HCT116 (cell line): Measurements from ENCODE around the gene FAM78B. TPM values are rescaled to one million over a fixed set of nuclear protein-coding genes. Genes with fewer than 3 reads are reported as not detected.

Experiments
- ATAC-seq: fragments of 200-7000 bp; cut with Tn5 transposase; 2 replicates; pipeline ENCODE4 v1.9.1; 2020; ENCODE audit warnings: mild to moderate bottlenecking, moderate library complexity
- BruUV-seq: library from RNA; stranded (reverse); fragments of 400-500 nt; replicated peaks from 2 replicates; lab custom pipeline; 2021; lab: Mats Ljungman, UMichigan
- CTCF ChIA-PET: fragments of 300-600 bp; sonication (Branson Sonifier 250); formaldehyde crosslinking; loops from one replicate; lab custom pipeline; 2021; ENCODE audit warnings: antibody characterized with exemption; lab: Charles Lee
- POLR2A ChIA-PET: fragments of 300-600, 350-600 bp; sonication (Branson Sonifier 250); formaldehyde crosslinking; loops from one replicate; lab custom pipeline; 2021; ENCODE audit warnings: antibody characterized with exemption; lab: Charles Lee
- RAD21 ChIA-PET, 2 experiments: fragments of 300-600 bp; sonication (Branson Sonifier 250); formaldehyde crosslinking; loops; one replicate each; lab custom pipeline; 2023; ENCODE audit warnings: low total read pairs in 2 of 2; ENCODE audit not compliant: uncharacterized antibody in 2 of 2, unreplicated experiment in 2 of 2, low non-redundant PET in 1 of 2; lab: Charles Lee
- DNase-seq: peaks from one replicate; pipeline ENCODE4 v3.0.0-alpha.2; 2010; ENCODE audit warnings: low read depth, low spot score
- H2AFZ ChIP-seq: fragments of 200-600 bp; shearing (Covaris generic), sonication (generic); 2 replicates; pipeline ENCODE4 v1.6.1; 2017; ENCODE audit warnings: low read depth, mixed run types, mixed read lengths, antibody characterized with exemption, low read length; ENCODE audit not compliant: poor library complexity, severe bottlenecking
- H3K27ac ChIP-seq: 2 replicates; pipeline ENCODE4 v1.5.1; 2012; ENCODE audit warnings: low read depth, low read length
- H3K27me3 ChIP-seq: fragments of 200-600 bp; sonication (generic); 2 replicates; pipeline ENCODE4 v1.6.1; 2016; ENCODE audit warnings: mixed run types, low read length, mixed read lengths; ENCODE audit not compliant: insufficient read depth
- H3K36me3 ChIP-seq, 2 experiments: fragments of 200-500 bp in 1 of 2; fragments of 200-600 bp in 1 of 2; sonication (Bioruptor generic) in 1 of 2; sonication (generic) in 1 of 2; 2 replicates each; pipeline versions ENCODE4 v1.5.1 to v1.6.1; 2014 to 2016; ENCODE audit warnings: low read length in 2 of 2, inconsistent platforms in 1 of 2, mixed read lengths in 1 of 2, mixed run types in 1 of 2; ENCODE audit not compliant: insufficient read depth in 2 of 2, control insufficient read depth in 1 of 2
- H3K4me1 ChIP-seq, 2 experiments: fragments of 200-600 bp in 1 of 2; sonication (generic) in 1 of 2; 2 replicates each; pipeline versions ENCODE4 v1.5.1 to v1.6.1; 2012 to 2017; ENCODE audit warnings: low read length in 2 of 2, inconsistent platforms in 1 of 2, mild to moderate bottlenecking in 1 of 2, mixed read lengths in 1 of 2, mixed run types in 1 of 2, moderate library complexity in 1 of 2; ENCODE audit not compliant: insufficient read depth in 2 of 2, control insufficient read depth in 1 of 2
- H3K4me2 ChIP-seq: fragments of 200-600 bp; sonication (generic); 2 replicates; pipeline ENCODE4 v1.6.1; 2017; ENCODE audit warnings: mixed run types, low read length, mixed read lengths
- H3K4me3 ChIP-seq, 2 experiments: fragments of 200-600 bp in 1 of 2; sonication (generic) in 1 of 2; replicated peaks in 1 of 2; 2 replicates each; pipeline ENCODE4 v1.5.1; 2011 to 2016; ENCODE audit warnings: low read length in 2 of 2, control low read depth in 1 of 2, low read depth in 1 of 2, mild to moderate bottlenecking in 1 of 2, mixed read lengths in 1 of 2, mixed run types in 1 of 2
- H3K79me2 ChIP-seq: fragments of 200-600 bp; sonication (generic); 2 replicates; pipeline ENCODE4 v1.6.1; 2017; ENCODE audit warnings: mild to moderate bottlenecking, mixed run types, low read length, moderate library complexity, mixed read lengths; ENCODE audit not compliant: insufficient read depth
- H3K9ac ChIP-seq: fragments of 200-600 bp; sonication (generic); 2 replicates; pipeline ENCODE4 v1.6.1; 2016; ENCODE audit warnings: low read length, mixed read lengths
- H3K9me2 ChIP-seq: fragments of 200-600 bp; sonication (generic), shearing (Covaris generic); 2 replicates; pipeline ENCODE4 v1.6.1; 2017; ENCODE audit warnings: mixed run types, mild to moderate bottlenecking, moderate library complexity; ENCODE audit not compliant: insufficient read depth
- H3K9me3 ChIP-seq, 2 experiments: fragments of 200-500 bp in 1 of 2; fragments of 200-600 bp in 1 of 2; sonication (Bioruptor generic) in 1 of 2; sonication (generic) in 1 of 2; 2 replicates each; pipeline ENCODE4 v1.6.1; 2014 to 2017; ENCODE audit warnings: low read length in 2 of 2, mixed read lengths in 2 of 2, inconsistent platforms in 1 of 2, low read depth in 1 of 2, mild to moderate bottlenecking in 1 of 2, mixed run types in 1 of 2, moderate library complexity in 1 of 2; ENCODE audit not compliant: control insufficient read depth in 1 of 2, insufficient read depth in 1 of 2
- H4K20me1 ChIP-seq: fragments of 200-600 bp; sonication (generic), shearing (Covaris generic); 2 replicates; pipeline ENCODE4 v1.6.1; 2017; ENCODE audit warnings: mixed run types, mild to moderate bottlenecking, moderate library complexity; ENCODE audit not compliant: insufficient read depth
- CEBPB ChIP-seq: IDR thresholded peaks from 2 replicates; pipeline ENCODE4 v1.6.1; 2012; ENCODE audit warnings: low read depth
- ELF1 ChIP-seq: IDR thresholded peaks from 2 replicates; pipeline ENCODE4 v1.6.1; 2012; ENCODE audit warnings: low read depth, borderline replicate concordance
- EZH2 ChIP-seq: fragments of 200-600 bp; sonication (generic); IDR thresholded peaks from 2 replicates; pipeline ENCODE4 v1.6.1; 2017; ENCODE audit warnings: antibody characterized with exemption, mixed run types
- MAX ChIP-seq: IDR thresholded peaks from 2 replicates; pipeline ENCODE4 v1.6.1; 2012
- POLR2A ChIP-seq: IDR thresholded peaks from 2 replicates; pipeline ENCODE4 v1.7.0; 2011; ENCODE audit warnings: borderline replicate concordance; ENCODE audit not compliant: insufficient read depth, insufficient read length; ENCODE audit errors: extremely low read depth
- POLR2AphosphoS5 ChIP-seq: IDR thresholded peaks from 2 replicates; pipeline ENCODE4 v1.6.1; 2011; ENCODE audit warnings: mild to moderate bottlenecking, low read depth, low read length, moderate library complexity
- ZBTB33 ChIP-seq: IDR thresholded peaks from 2 replicates; pipeline ENCODE4 v1.6.1; 2011; ENCODE audit warnings: mild to moderate bottlenecking, low read length, moderate library complexity; ENCODE audit not compliant: insufficient replicate concordance; ENCODE audit errors: extremely low read depth
- intact Hi-C: fragments of 100-400 bp; cut with micrococcal nuclease; formaldehyde crosslinking; loops from 2 replicates; pipeline ENCODE4 v1.10.0; 2022
- total RNA-seq: library from RNA; stranded (reverse); gene quantifications from one replicate; pipeline ENCODE4 v1.2.1, GENCODE V29; 2021; ENCODE audit not compliant: unreplicated experiment
- TF ChIP-seq, protein P1 (sequence below), 3 experiments: fragments of 200-600 bp in 1 of 3; sonication (generic) in 1 of 3; IDR thresholded peaks in 2 of 3; conservative IDR thresholded peaks in 1 of 3; 2 replicates each; pipeline ENCODE4 v1.5.1; 2012 to 2017; ENCODE audit warnings: low read depth in 2 of 3, low read length in 2 of 3, antibody characterized with exemption in 1 of 3, borderline replicate concordance in 1 of 3, control low read depth in 1 of 3, mild to moderate bottlenecking in 1 of 3, mixed read lengths in 1 of 3, mixed run types in 1 of 3, moderate library complexity in 1 of 3; ENCODE audit not compliant: insufficient read depth in 1 of 3
- TF ChIP-seq, protein P2 (sequence below): IDR thresholded peaks from 2 replicates; pipeline ENCODE4 v1.6.1; 2012; ENCODE audit warnings: low read depth

The FAM78B gene
- total RNA-seq, 1 experiment from 2014 or later, result 1.4 TPM

DNA sequence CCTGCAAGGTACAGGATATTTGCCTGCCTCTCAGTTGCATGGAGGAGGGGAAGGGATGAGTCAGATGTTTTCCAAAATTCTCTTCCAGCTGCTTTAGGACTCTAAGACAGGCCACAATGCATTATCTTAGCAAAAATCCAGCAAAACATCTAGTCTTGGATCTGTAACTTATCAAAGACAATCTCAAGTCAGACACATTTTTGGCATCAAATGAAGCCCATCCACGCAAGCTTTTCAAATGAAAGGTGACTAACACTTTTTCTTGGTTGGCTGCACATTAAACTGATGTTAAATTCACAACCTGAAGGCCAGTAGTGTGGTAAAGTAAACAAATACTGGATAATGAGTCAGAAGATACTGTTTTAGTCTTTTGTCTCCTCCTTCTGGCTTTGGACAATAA lies 21.3 kb downstream of the FAM78B start (continued):
- TF ChIP-seq MAX, result no peak
- no peak for TF ChIP-seq ZBTB33
- no peak for TF ChIP-seq EZH2
- TF ChIP-seq ELF1, result no peak
- TF ChIP-seq POLR2AphosphoS5, result no peak

DNA sequence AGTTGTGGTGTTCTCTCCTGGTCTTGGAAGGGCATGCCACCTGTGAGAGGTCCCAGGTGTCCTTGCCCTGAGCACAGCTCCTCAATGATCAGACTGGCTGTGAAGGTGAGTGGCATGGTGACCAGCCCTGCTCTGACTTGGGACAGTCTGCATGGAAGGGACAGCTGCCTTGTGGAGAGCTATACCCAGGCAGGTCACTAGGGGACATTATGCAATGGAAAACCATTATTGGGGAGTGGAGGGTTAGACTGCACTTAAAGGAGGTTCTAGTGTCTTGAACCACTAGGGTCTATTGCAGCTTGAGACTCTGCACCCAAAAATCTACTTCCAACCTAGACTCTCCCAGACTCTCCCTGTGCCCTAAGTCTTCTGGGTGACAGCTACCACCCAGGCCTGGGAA lies 24.8 kb downstream of the FAM78B start:
- no peak overlapping the region for H3K4me3 ChIP-seq
- POLR2A ChIA-PET, result no interaction called here
- TF ChIP-seq, protein P1, sequence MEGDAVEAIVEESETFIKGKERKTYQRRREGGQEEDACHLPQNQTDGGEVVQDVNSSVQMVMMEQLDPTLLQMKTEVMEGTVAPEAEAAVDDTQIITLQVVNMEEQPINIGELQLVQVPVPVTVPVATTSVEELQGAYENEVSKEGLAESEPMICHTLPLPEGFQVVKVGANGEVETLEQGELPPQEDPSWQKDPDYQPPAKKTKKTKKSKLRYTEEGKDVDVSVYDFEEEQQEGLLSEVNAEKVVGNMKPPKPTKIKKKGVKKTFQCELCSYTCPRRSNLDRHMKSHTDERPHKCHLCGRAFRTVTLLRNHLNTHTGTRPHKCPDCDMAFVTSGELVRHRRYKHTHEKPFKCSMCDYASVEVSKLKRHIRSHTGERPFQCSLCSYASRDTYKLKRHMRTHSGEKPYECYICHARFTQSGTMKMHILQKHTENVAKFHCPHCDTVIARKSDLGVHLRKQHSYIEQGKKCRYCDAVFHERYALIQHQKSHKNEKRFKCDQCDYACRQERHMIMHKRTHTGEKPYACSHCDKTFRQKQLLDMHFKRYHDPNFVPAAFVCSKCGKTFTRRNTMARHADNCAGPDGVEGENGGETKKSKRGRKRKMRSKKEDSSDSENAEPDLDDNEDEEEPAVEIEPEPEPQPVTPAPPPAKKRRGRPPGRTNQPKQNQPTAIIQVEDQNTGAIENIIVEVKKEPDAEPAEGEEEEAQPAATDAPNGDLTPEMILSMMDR (IDR thresholded peaks at IDR 0.05 in 2 of 3, conservative IDR thresholded peaks at IDR 0.05 in 1 of 3; ENCODE audit: borderline replicate concordance in 1 of 3, insufficient read depth in 1 of 3, low read depth in 2 of 3, low read length in 2 of 3), result peak in 1 of 3 experiments; percentile 15; a peak in 1 of 6 replicates
- TF ChIP-seq CEBPB (no peak), POLR2A (no peak), EZH2 (no peak)
- TF ChIP-seq, protein P2, sequence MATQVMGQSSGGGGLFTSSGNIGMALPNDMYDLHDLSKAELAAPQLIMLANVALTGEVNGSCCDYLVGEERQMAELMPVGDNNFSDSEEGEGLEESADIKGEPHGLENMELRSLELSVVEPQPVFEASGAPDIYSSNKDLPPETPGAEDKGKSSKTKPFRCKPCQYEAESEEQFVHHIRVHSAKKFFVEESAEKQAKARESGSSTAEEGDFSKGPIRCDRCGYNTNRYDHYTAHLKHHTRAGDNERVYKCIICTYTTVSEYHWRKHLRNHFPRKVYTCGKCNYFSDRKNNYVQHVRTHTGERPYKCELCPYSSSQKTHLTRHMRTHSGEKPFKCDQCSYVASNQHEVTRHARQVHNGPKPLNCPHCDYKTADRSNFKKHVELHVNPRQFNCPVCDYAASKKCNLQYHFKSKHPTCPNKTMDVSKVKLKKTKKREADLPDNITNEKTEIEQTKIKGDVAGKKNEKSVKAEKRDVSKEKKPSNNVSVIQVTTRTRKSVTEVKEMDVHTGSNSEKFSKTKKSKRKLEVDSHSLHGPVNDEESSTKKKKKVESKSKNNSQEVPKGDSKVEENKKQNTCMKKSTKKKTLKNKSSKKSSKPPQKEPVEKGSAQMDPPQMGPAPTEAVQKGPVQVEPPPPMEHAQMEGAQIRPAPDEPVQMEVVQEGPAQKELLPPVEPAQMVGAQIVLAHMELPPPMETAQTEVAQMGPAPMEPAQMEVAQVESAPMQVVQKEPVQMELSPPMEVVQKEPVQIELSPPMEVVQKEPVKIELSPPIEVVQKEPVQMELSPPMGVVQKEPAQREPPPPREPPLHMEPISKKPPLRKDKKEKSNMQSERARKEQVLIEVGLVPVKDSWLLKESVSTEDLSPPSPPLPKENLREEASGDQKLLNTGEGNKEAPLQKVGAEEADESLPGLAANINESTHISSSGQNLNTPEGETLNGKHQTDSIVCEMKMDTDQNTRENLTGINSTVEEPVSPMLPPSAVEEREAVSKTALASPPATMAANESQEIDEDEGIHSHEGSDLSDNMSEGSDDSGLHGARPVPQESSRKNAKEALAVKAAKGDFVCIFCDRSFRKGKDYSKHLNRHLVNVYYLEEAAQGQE, result no peak
- TF ChIP-seq, all 23 proteins: peak for 1
- no peaks in the 10 kb centered on the region for H3K36me3 ChIP-seq
- no peak overlapping the region for H3K27ac ChIP-seq
- no peak overlapping the region for H3K4me2 ChIP-seq
- ATAC-seq (peak; percentile 54; the same call in 1 of the 2 replicates), DNase-seq (no peak)
- H4K20me1 ChIP-seq, result no peaks in the 10 kb centered on the region
- H2AFZ ChIP-seq, result no peak overlapping the region
- ChIA-PET RAD21 (no interaction called here), CTCF (no interaction called here)
- no TSS peak for BruUV-seq
- H3K79me2 ChIP-seq, result no peaks in the 10 kb centered on the region
- no peaks in the 10 kb centered on the region for H3K9me3 ChIP-seq
- intact Hi-C loops, result no loop called here
- H3K4me1 ChIP-seq, result no peaks in the 10 kb centered on the region
- no peaks in the 10 kb centered on the region for H3K9me2 ChIP-seq
- no peak overlapping the region for H3K9ac ChIP-seq
- peaks cover 4% of the 10 kb centered on the region; the same call in 1 of the 2 replicates for H3K27me3 ChIP-seq
